Daoy (cell line): Measurements from ENCODE around the gene MMP1. TPM values are rescaled to one million over a fixed set of nuclear protein-coding genes. Genes with fewer than 3 reads are reported as not detected.
"Not testable (repeated sequence)": the region's sequence is repeated elsewhere in the genome, so short reads cannot be mapped to it uniquely, and the experiment has no call there.

Source experiments
- DNase-seq: peaks from one replicate; pipeline ENCODE4 v3.0.0-alpha.2; 2015; ENCODE audit warnings: low read depth
- total RNA-seq: library from RNA; depleted of rRNA; stranded (reverse); fragments of >200 nt; shearing (Covaris generic); gene quantifications from 2 replicates; pipeline ENCODE4 v1.2.3, GENCODE V29; 2014; rRNA removed

Gene MMP1
- total RNA-seq, 1 experiment from 2014 or later: 1.9 TPM

- peak; percentile 67 for DNase-seq
Measured at GRCh38 chr11:102760344-102761035, 37.5 kb downstream of the MMP1 start.

GRCh38 chr11:102757823-102758549 is 40.0 kb downstream of the MMP1 start:
- DNase-seq: peak; percentile 60

DNA sequence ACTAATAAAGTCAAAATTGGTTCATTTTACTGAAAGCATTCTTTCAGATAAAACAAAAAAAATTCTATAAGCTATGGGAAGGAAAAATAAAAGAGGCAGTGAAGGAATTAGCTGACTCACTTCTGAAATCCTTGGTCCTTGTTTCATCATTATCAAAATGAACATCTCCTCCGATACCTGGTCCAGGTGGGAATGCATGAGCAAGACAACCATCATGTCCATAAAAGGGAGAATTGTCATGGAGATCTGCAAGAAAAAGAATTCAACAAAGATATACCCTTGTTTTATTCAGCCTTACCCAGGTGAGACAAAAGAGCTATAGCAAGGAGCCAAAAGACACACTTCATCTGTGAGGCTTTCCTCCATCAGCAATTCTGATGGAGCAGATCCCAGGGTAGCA is 44.7 kb downstream of the MMP1 start:
- DNase-seq: no peak

- DNase-seq: no peak
Measured at GRCh38 chr11:102751673-102752072, 46.3 kb downstream of the MMP1 start.

DNA sequence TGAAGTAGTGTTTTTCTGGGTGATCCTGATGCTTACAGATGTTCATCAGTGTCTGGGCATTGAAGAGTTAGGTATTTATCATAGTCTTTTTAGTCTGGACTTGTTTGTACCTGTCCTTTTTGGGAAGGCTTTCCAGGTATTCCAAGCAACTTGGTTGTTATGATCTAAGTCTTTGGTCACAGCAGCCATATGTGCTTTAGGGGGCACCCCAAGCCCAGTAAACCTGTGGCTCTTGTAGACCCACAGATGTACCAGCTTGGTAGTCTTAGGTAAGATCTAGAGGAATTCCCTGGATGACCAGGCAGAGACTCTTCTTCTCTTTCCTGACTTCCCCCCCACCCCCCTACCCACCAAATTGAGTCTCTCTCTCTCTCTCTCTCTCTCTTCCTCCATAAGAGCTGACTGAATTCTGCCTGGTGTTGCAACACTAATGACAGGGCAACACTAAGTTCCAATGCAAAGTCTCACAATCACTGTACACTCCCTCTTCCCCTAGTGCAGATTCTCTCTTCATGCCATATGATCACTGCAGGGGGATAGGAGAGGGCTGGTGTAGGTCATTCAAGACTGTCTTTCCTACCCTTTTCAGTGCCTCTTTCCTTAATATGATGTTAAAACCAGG is 48.7 kb downstream of the MMP1 start:
- no peak for DNase-seq

DNA sequence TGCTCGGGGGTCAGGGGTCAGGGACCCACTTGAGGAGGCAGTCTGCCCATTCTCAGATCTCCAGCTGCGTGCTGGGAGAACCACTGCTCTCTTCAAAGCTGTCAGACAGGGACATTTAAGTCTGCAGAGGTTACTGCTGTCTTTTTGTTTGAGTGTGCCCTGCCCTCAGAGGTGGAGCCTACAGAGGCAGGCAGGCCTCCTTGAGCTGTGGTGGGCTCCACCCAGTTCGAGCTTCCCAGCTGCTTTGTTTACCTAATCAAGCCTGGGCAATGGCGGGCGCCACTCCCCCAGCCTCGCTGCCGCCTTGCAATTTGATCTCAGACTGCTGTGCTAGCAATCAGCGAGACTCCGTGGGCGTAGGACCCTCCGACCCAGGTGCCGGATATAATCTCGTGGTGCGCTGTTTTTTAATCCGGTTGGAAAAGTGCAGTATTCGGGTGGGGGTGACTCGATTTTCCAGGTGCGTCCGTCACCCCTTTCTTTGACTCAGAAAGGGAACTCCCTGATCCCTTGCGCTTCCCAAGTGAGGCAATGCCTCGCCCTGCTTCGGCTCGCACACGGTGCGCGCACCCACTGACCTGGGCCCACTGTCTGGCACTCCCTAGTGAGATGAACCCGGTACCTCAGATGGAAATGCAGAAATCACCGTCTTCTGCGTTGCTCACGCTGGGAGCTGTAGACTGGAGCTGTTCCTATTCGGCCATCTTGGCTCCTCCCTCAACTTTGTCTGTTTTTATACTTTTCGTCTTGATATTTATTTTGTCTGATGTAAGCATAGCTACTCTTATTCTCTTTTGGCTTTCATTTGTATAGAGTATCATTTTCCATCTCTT is 51.0 kb downstream of the MMP1 start:
- DNase-seq: not testable (repeated sequence)

Other genes starting within 250 kb of the MMP1 start
- gene MMP20, start 172.8 kb downstream of the MMP1 start, total RNA-seq: not detected in 2 replicates
- gene MMP27, start 92.4 kb downstream of the MMP1 start, total RNA-seq: not detected in 2 replicates
- not detected in 2 replicates for gene MMP8, start 73.2 kb downstream of the MMP1 start, total RNA-seq
- gene MMP10, start 17.5 kb downstream of the MMP1 start, total RNA-seq: not detected in 2 replicates
- 0.11 and 0.36 TPM in 2 replicates for gene MMP3, start 45.4 kb upstream of the MMP1 start, total RNA-seq
- gene MMP12, start 76.8 kb upstream of the MMP1 start, total RNA-seq: 0.24 and 1.3 TPM in 2 replicates
- gene MMP13, start 157.6 kb upstream of the MMP1 start, total RNA-seq: 0.17 TPM in 1 of 2 replicates, not detected in the other